Activated T-helper 2 cell treated with anti-CD3 and anti-CD28 coated beads, Interferon-gamma antibody, Interleukin-2, Interleukin-4, amounts not matched to agents 10 μg/mL and 5 μg/mL and 100 μg/mL, durations not matched to agents 14 hours and 24 hours and 36 hours (primary cell): ENCODE measurements around the gene ILDR2. TPM values are rescaled to one million over a fixed set of nuclear protein-coding genes. Genes with fewer than 3 reads are reported as not detected.
"Not testable (repeated sequence)": the region's sequence is repeated elsewhere in the genome, so short reads cannot be mapped to it uniquely, and the experiment has no call there.

Experiments used
- DNase-seq: peaks from one replicate; pipeline ENCODE4 v3.0.0; 2021; ENCODE audit warnings: low spot score
- H3K27ac Mint-ChIP-seq: one replicate; pipeline ENCODE4 v1.8.0; 2021; ENCODE audit warnings: mixed read lengths
- H3K27me3 Mint-ChIP-seq: one replicate; pipeline ENCODE4 v1.8.0; 2021; ENCODE audit warnings: low read depth, mixed read lengths
- H3K36me3 Mint-ChIP-seq: one replicate; pipeline ENCODE4 v1.8.0; 2021; ENCODE audit warnings: low read depth, mixed read lengths
- H3K4me1 Mint-ChIP-seq: one replicate; pipeline ENCODE4 v1.8.0; 2021; ENCODE audit warnings: low read depth, mixed read lengths
- H3K4me3 Mint-ChIP-seq: one replicate; pipeline ENCODE4 v1.8.0; 2021; ENCODE audit warnings: low read depth, mild to moderate bottlenecking, moderate library complexity, mixed read lengths
- H3K9me3 Mint-ChIP-seq: one replicate; pipeline ENCODE4 v1.8.0; 2021; ENCODE audit warnings: mixed read lengths
- intact Hi-C: fragments of 100-400 bp; cut with micrococcal nuclease; formaldehyde crosslinking; loops from one replicate; pipeline ENCODE4 v1.15.1; 2023
- total RNA-seq: library from RNA; stranded (reverse); gene quantifications from 2 replicates; pipeline ENCODE4 v1.2.3, GENCODE V29; 2022

Gene ILDR2
- total RNA-seq, 1 donor from 2014 or later: 18.5 TPM

- DNase-seq: no peak
- Mint-ChIP-seq H3K4me1 (peaks cover 18% of the 10 kb centered on the region), H3K27me3 (peaks cover 49% of the 10 kb centered on the region), H3K4me3 (no peak overlapping the region), H3K27ac (no peak overlapping the region), H3K36me3 (no peaks in the 10 kb centered on the region), H3K9me3 (no peaks in the 10 kb centered on the region)
- intact Hi-C loops: no loop called here
Measured at GRCh38 chr1:166888373-166889111, 86.8 kb downstream of the ILDR2 start.

GRCh38 chr1:166884971-166885370 lies 90.4 kb downstream of the ILDR2 start:
- no peaks in the 10 kb centered on the region for H3K36me3 Mint-ChIP-seq
- intact Hi-C loops: no loop called here
- no peak overlapping the region for H3K4me3 Mint-ChIP-seq
- peaks cover 16% of the 10 kb centered on the region for H3K4me1 Mint-ChIP-seq
- no peak overlapping the region for H3K27ac Mint-ChIP-seq
- peaks cover 39% of the 10 kb centered on the region for H3K27me3 Mint-ChIP-seq
- DNase-seq: no peak
- H3K9me3 Mint-ChIP-seq: no peaks in the 10 kb centered on the region

GRCh38 chr1:166884040-166884642 lies 91.2 kb downstream of the ILDR2 start:
- Mint-ChIP-seq H3K9me3 (no peaks in the 10 kb centered on the region), H3K27ac (no peak overlapping the region), H3K4me1 (peaks cover 16% of the 10 kb centered on the region), H3K36me3 (no peaks in the 10 kb centered on the region), H3K27me3 (peaks cover 32% of the 10 kb centered on the region), H3K4me3 (no peak overlapping the region)
- intact Hi-C loops: no loop called here
- no peak for DNase-seq

- Mint-ChIP-seq H3K4me1 (peaks cover 16% of the 10 kb centered on the region), H3K36me3 (no peaks in the 10 kb centered on the region), H3K27me3 (peaks cover 24% of the 10 kb centered on the region), H3K4me3 (no peak overlapping the region), H3K9me3 (no peaks in the 10 kb centered on the region), H3K27ac (no peak overlapping the region)
- DNase-seq: no peak
- intact Hi-C loops: no loop called here
Measured at GRCh38 chr1:166882893-166883292, 92.4 kb downstream of the ILDR2 start.

GRCh38 chr1:166878173-166878917 lies 97.0 kb downstream of the ILDR2 start:
- H3K9me3 Mint-ChIP-seq, H3K27ac Mint-ChIP-seq, H3K4me3 Mint-ChIP-seq, DNase-seq, H3K36me3 Mint-ChIP-seq: not testable (repeated sequence)
- peaks cover 34% of the 10 kb centered on the region for H3K4me1 Mint-ChIP-seq
- H3K27me3 Mint-ChIP-seq: peaks cover 11% of the 10 kb centered on the region
- intact Hi-C loops: loop anchor here (5.0 to 10.0 kb wide), 3 partner anchors 74 to 714 kb away; partner anchors contain the start of gene FAM78B

- H3K27ac Mint-ChIP-seq: peak overlapping the region; percentile 99
Measured at GRCh38 chr1:166876540-166876838, 98.9 kb downstream of the ILDR2 start.

GRCh38 chr1:166875734-166876539 lies 99.4 kb downstream of the ILDR2 start, which contains the start of gene TADA1:
Gene TADA1, minus strand, starts transcription at chr1:166876264. Its CDS starts 31 bp downstream, at chr1:166876233.
- peak within 1 kb of the TSS; percentile 99 for H3K27ac Mint-ChIP-seq
- intact Hi-C loops: loop anchor here (1.0 to 10.0 kb wide), 7 partner anchors 31 to 711 kb away; partner anchors contain the start of genes FAM78B, ILDR2, POGK and POU2F1
- H3K27me3 Mint-ChIP-seq: peaks cover 2% of the 10 kb centered on the region
- H3K36me3 Mint-ChIP-seq: peaks cover 22% of the 10 kb centered on the region
- no peaks in the 10 kb centered on the region for H3K9me3 Mint-ChIP-seq
- peak within 1 kb of the TSS; percentile 96 for H3K4me3 Mint-ChIP-seq
- peak; percentile 98 for DNase-seq
- H3K4me1 Mint-ChIP-seq: peaks cover 45% of the 10 kb centered on the region

More at GRCh38 chr1:166876540-166876838, 98.9 kb downstream of the ILDR2 start:
- intact Hi-C loops: loop anchor here (1.0 to 10.0 kb wide), 7 partner anchors 30 to 712 kb away; partner anchors contain the start of genes FAM78B, ILDR2, POGK and POU2F1
- Mint-ChIP-seq H3K27me3 (peaks cover 3% of the 10 kb centered on the region), H3K4me1 (peaks cover 42% of the 10 kb centered on the region), H3K9me3 (no peaks in the 10 kb centered on the region), H3K4me3 (peak overlapping the region; percentile 96), H3K36me3 (peaks cover 19% of the 10 kb centered on the region)
- DNase-seq: no peak

- H3K4me3 Mint-ChIP-seq: peak overlapping the region; percentile 96
- H3K27me3 Mint-ChIP-seq: peaks cover under 1% of the 10 kb centered on the region
- no peaks in the 10 kb centered on the region for H3K9me3 Mint-ChIP-seq
- H3K27ac Mint-ChIP-seq: peak overlapping the region; percentile 99
- no peak for DNase-seq
- H3K4me1 Mint-ChIP-seq: peaks cover 49% of the 10 kb centered on the region
- intact Hi-C loops: loop anchor here (5.0 to 10.0 kb wide), 3 partner anchors 77 to 711 kb away; partner anchors contain the start of gene FAM78B
- H3K36me3 Mint-ChIP-seq: peaks cover 22% of the 10 kb centered on the region
Measured at GRCh38 chr1:166875302-166875733, 100.0 kb downstream of the ILDR2 start.

- peaks cover 58% of the 10 kb centered on the region for H3K4me1 Mint-ChIP-seq
- H3K27me3 Mint-ChIP-seq: no peaks in the 10 kb centered on the region
- intact Hi-C loops: loop anchor here (10.0 kb wide), 1 partner anchor 710 kb away; the partner anchor contains the start of gene FAM78B
- H3K27ac Mint-ChIP-seq: no peak overlapping the region
- no peaks in the 10 kb centered on the region for H3K9me3 Mint-ChIP-seq
- H3K36me3 Mint-ChIP-seq: peaks cover 23% of the 10 kb centered on the region
- H3K4me3 Mint-ChIP-seq: peak overlapping the region; percentile 33
- no peak for DNase-seq
Measured at GRCh38 chr1:166874464-166874863, 100.9 kb downstream of the ILDR2 start.

- Mint-ChIP-seq H3K4me1 (peaks cover 46% of the 10 kb centered on the region), H3K27me3 (no peaks in the 10 kb centered on the region), H3K36me3 (peaks cover 50% of the 10 kb centered on the region), H3K9me3 (no peaks in the 10 kb centered on the region), H3K4me3 (no peak overlapping the region), H3K27ac (no peak overlapping the region)
- intact Hi-C loops: loop anchor here (10.0 kb wide), 1 partner anchor 706 kb away; the partner anchor contains the start of gene FAM78B
- DNase-seq: no peak
Measured at GRCh38 chr1:166870584-166870983, 104.8 kb downstream of the ILDR2 start.

- H3K4me1 Mint-ChIP-seq: peaks cover 38% of the 10 kb centered on the region
- intact Hi-C loops: loop anchor here (10.0 kb wide), 1 partner anchor 705 kb away; the partner anchor contains the start of gene FAM78B
Measured at GRCh38 chr1:166869318-166870099, 105.8 kb downstream of the ILDR2 start.

More at GRCh38 chr1:166869318-166870099, 105.8 kb downstream of the ILDR2 start:
- H3K27ac Mint-ChIP-seq: no peak overlapping the region
- H3K4me3 Mint-ChIP-seq: no peak overlapping the region
- no peaks in the 10 kb centered on the region for H3K27me3 Mint-ChIP-seq
- H3K36me3 Mint-ChIP-seq: peaks cover 52% of the 10 kb centered on the region
- no peak for DNase-seq
- no peaks in the 10 kb centered on the region for H3K9me3 Mint-ChIP-seq
